HepG2 (cell line): ENCODE results near the gene WDR73. TPM values are rescaled to one million over a fixed set of nuclear protein-coding genes. Genes with fewer than 3 reads are reported as not detected.

Experiments
- ARID2 ChIP-seq: sonication (generic); formaldehyde crosslinking; IDR thresholded peaks from 2 replicates; pipeline ENCODE4 v1.8.1; 2022; ENCODE audit warnings: mild to moderate bottlenecking, missing genetic modification reagents, borderline replicate concordance
- FOXK1 ChIP-seq: sonication (generic); formaldehyde crosslinking; IDR thresholded peaks from 2 replicates; pipeline ENCODE4 v1.4.0; 2020; ENCODE audit warnings: low read depth, missing genetic modification reagents, borderline replicate concordance
- HNRNPH1 ChIP-seq: fragments of 200-400 bp; formaldehyde crosslinking; optimal IDR thresholded peaks from 2 replicates; pipeline ENCODE3; 2017; ENCODE audit warnings: mild to moderate bottlenecking, low read depth, low read length
- POGK ChIP-seq: sonication (generic); formaldehyde crosslinking; conservative IDR thresholded peaks from 2 replicates; pipeline ENCODE4 v1.8.0; 2022; ENCODE audit warnings: mild to moderate bottlenecking, moderate library complexity, missing genetic modification reagents
- PRDM4 ChIP-seq: sonication (generic); formaldehyde crosslinking; IDR thresholded peaks from 2 replicates; pipeline ENCODE4 v1.9.0; 2021; ENCODE audit warnings: missing genetic modification reagents, borderline replicate concordance
- SIN3A ChIP-seq: IDR thresholded peaks from 2 replicates; pipeline ENCODE4 v1.6.1; 2011; ENCODE audit warnings: low read depth, mild to moderate bottlenecking, control low read depth, low read length, borderline replicate concordance
- SNAI1 ChIP-seq: sonication (generic); formaldehyde crosslinking; IDR thresholded peaks from 2 replicates; pipeline ENCODE4 v1.5.0; 2020; ENCODE audit warnings: mild to moderate bottlenecking, missing genetic modification reagents, borderline replicate concordance
- ZBED4 ChIP-seq: sonication (generic); formaldehyde crosslinking; IDR thresholded peaks from 2 replicates; pipeline ENCODE4 v1.4.0; 2020; ENCODE audit warnings: missing genetic modification reagents, borderline replicate concordance
- ZNF138 ChIP-seq: sonication (generic); formaldehyde crosslinking; IDR thresholded peaks from 2 replicates; pipeline ENCODE4 v1.5.0; 2020; ENCODE audit warnings: mild to moderate bottlenecking, low read depth, missing genetic modification reagents
- ZNF160 ChIP-seq: sonication (generic); formaldehyde crosslinking; IDR thresholded peaks from 2 replicates; pipeline ENCODE4 v1.8.0; 2022; ENCODE audit warnings: mild to moderate bottlenecking, inconsistent platforms, missing genetic modification reagents
- ZNF597 ChIP-seq: sonication (generic); formaldehyde crosslinking; IDR thresholded peaks from 2 replicates; pipeline ENCODE4 v1.5.0; 2020; ENCODE audit warnings: missing genetic modification reagents
- ZNF784 ChIP-seq: sonication (generic); formaldehyde crosslinking; IDR thresholded peaks from 2 replicates; pipeline ENCODE4 v1.5.1; 2020; ENCODE audit warnings: missing genetic modification reagents, mild to moderate bottlenecking, borderline replicate concordance
- ZNF816 ChIP-seq: sonication (generic); formaldehyde crosslinking; IDR thresholded peaks from 2 replicates; pipeline ENCODE4 v1.8.0; 2022; ENCODE audit warnings: missing genetic modification reagents, mild to moderate bottlenecking, borderline replicate concordance
- polyA plus RNA-seq, 8 experiments: library from polyadenylated mRNA; depleted of rRNA in 3 of 8; stranded (reverse) in 7 of 8; unstranded in 1 of 8; fragments of >200 nt; fragmentation: Illumina TruSeq in 4 of 8; extraction: Trizol in 4 of 8; gene quantifications; 2 replicates each; pipeline versions ENCODE4 v1.2.1 to v1.2.3, GENCODE V29; 2011 to 2016; ENCODE audit warnings: low read depth in 4 of 8, missing spikeins in 1 of 8, mixed read lengths in 1 of 8; ENCODE audit not compliant: insufficient read depth in 1 of 8
- total RNA-seq, 5 experiments: library from RNA; depleted of rRNA; stranded (reverse); fragments of >200 nt; fragmentation: Illumina TruSeq; extraction: Trizol; gene quantifications; 2 replicates each; pipeline ENCODE4 v1.2.3, GENCODE V29; 2016; ENCODE audit warnings: low read depth in 1 of 5

Gene WDR73
- total and polyA plus RNA-seq, 2 of the 13 experiments (the other 11 are each of a cell fraction or from before 2014, with no cell fraction given), result 20.0 to 35.5 TPM

- TF ChIP-seq HNRNPH1, result no peak
- TF ChIP-seq POGK, result no peak
- TF ChIP-seq PRDM4 (CRISPR knock-in tag), result no peak
- no peak for TF ChIP-seq ZNF160 (CRISPR knock-in tag)
- no peak for TF ChIP-seq ZBED4 (CRISPR knock-in tag)
- TF ChIP-seq ZNF138 (CRISPR knock-in tag), result no peak
- 0 out of 2 replicates have a peak, but pooled peaks have one; percentile 43 for TF ChIP-seq ARID2 (CRISPR knock-in tag)
- TF ChIP-seq FOXK1 (CRISPR knock-in tag), result 0 out of 2 replicates have a peak, but pooled peaks have one; percentile 17
- peak; percentile 67; the same call in 1 of the 2 replicates for TF ChIP-seq SIN3A
- TF ChIP-seq ZNF816 (CRISPR knock-in tag), result no peak
- no peak for TF ChIP-seq ZNF597
- TF ChIP-seq SNAI1 (CRISPR knock-in tag), result no peak
- no peak for TF ChIP-seq ZNF784 (CRISPR knock-in tag)
Observed at GRCh38 chr15:84600331-84600686, 53.8 kb downstream of the WDR73 start (continued).
